H1 (cell line): ENCODE measurements around the gene STX16. TPM values are rescaled to one million over a fixed set of nuclear protein-coding genes. Genes with fewer than 3 reads are reported as not detected.
"Not testable (repeated sequence)": the region's sequence is repeated elsewhere in the genome, so short reads cannot be mapped to it uniquely, and the experiment has no call there.

Experiments used
- CTCF ChIA-PET: fragments of 300-600 bp; sonication (Branson Sonifier 250); formaldehyde crosslinking; loops from one replicate; lab custom pipeline; 2021; ENCODE audit not compliant: partially characterized antibody; lab: Charles Lee
- POLR2A ChIA-PET: fragments of 300-600 bp; sonication (Branson Sonifier 250); formaldehyde crosslinking; loops from one replicate; lab custom pipeline; 2021; ENCODE audit warnings: inconsistent platforms; ENCODE audit not compliant: partially characterized antibody; lab: Charles Lee
- DNase-seq, 2 experiments: peaks; one replicate each; pipeline versions ENCODE4 v3.0.0 to v3.0.0-alpha.2; 2010 to 2022; ENCODE audit warnings: low spot score in 2 of 2, low read depth in 1 of 2, mixed read lengths in 1 of 2
- FAIRE-seq: peaks from 2 replicates; lab custom pipeline; 2011; peaks lifted over from hg19 to GRCh38; lab: Jason Lieb, UNC
- H2AFZ ChIP-seq: 2 replicates; pipeline ENCODE4 v1.8.1; 2012; ENCODE audit warnings: low read length, inconsistent platforms
- H2AK5ac ChIP-seq: 2 replicates; pipeline ENCODE4 v1.6.1; 2013; ENCODE audit warnings: low read depth, low read length
- H2BK120ac ChIP-seq: replicated peaks from 2 replicates; pipeline ENCODE3; 2013; ENCODE audit warnings: low read depth, low read length, inconsistent platforms
- H2BK12ac ChIP-seq: 2 replicates; pipeline ENCODE4 v1.6.1; 2013; ENCODE audit warnings: low read depth, low read length
- H2BK15ac ChIP-seq: 2 replicates; pipeline ENCODE4 v1.6.1; 2013; ENCODE audit warnings: low read length
- H2BK20ac ChIP-seq: 2 replicates; pipeline ENCODE4 v1.6.1; 2013; ENCODE audit warnings: low read length
- H2BK5ac ChIP-seq: 2 replicates; pipeline ENCODE4 v1.6.1; 2013; ENCODE audit warnings: low read depth, low read length
- H3K14ac ChIP-seq: 2 replicates; pipeline ENCODE4 v1.6.1; 2013; ENCODE audit warnings: inconsistent platforms; ENCODE audit not compliant: insufficient read length
- H3K18ac ChIP-seq: 2 replicates; pipeline ENCODE4 v1.6.1; 2013; ENCODE audit warnings: low read length; ENCODE audit errors: extremely low read depth
- H3K23ac ChIP-seq: 2 replicates; pipeline ENCODE4 v1.6.1; 2013; ENCODE audit warnings: inconsistent platforms; ENCODE audit not compliant: insufficient read length
- H3K23me2 ChIP-seq: 2 replicates; pipeline ENCODE4 v1.6.1; 2013; ENCODE audit warnings: low read depth, low read length
- H3K27ac ChIP-seq: 2 replicates; pipeline ENCODE4 v1.6.1; 2011; ENCODE audit warnings: low read depth, low read length, inconsistent platforms
- H3K27me3 ChIP-seq, 4 experiments: replicated peaks in 1 of 4; 1 replicate in 1 of 4; 2 replicates in 3 of 4; pipeline versions ENCODE4 v1.6.1 to v1.8.1; 2011 to 2013; ENCODE audit warnings: low read length in 3 of 4, mild to moderate bottlenecking in 3 of 4, inconsistent platforms in 2 of 4, mixed read lengths in 2 of 4, moderate library complexity in 1 of 4; ENCODE audit not compliant: control insufficient read depth in 3 of 4, insufficient read depth in 3 of 4; ENCODE audit errors: extremely low read depth in 1 of 4
- H3K36me3 ChIP-seq, 4 experiments: 2 replicates each; pipeline versions ENCODE4 v1.6.1 to v1.8.1; 2011 to 2013; ENCODE audit warnings: mild to moderate bottlenecking in 4 of 4, low read length in 3 of 4, moderate library complexity in 2 of 4, control low read depth in 1 of 4, inconsistent platforms in 1 of 4; ENCODE audit not compliant: insufficient read depth in 4 of 4, control insufficient read depth in 2 of 4
- H3K4ac ChIP-seq: replicated peaks from 2 replicates; pipeline ENCODE3; 2013; ENCODE audit warnings: low read length, low read depth, mixed read lengths, inconsistent platforms; ENCODE audit not compliant: insufficient read length
- H3K4me1 ChIP-seq, 4 experiments: replicated peaks in 1 of 4; 1 replicate in 1 of 4; 2 replicates in 3 of 4; pipeline versions ENCODE4 v1.6.1 to v1.8.1; 2011 to 2013; ENCODE audit warnings: low read length in 3 of 4, inconsistent platforms in 2 of 4, mixed read lengths in 1 of 4; ENCODE audit not compliant: insufficient read depth in 4 of 4, control insufficient read depth in 3 of 4
- H3K4me2 ChIP-seq, 2 experiments: 2 replicates each; pipeline versions ENCODE4 v1.6.1 to v1.8.1; 2011 to 2013; ENCODE audit warnings: low read depth in 2 of 2, low read length in 2 of 2, control low read depth in 1 of 2, inconsistent platforms in 1 of 2, mild to moderate bottlenecking in 1 of 2; ENCODE audit not compliant: insufficient read depth in 1 of 2
- H3K4me3 ChIP-seq, 4 experiments: fragments of 200-600, 300-600 bp in 1 of 4; sonication (generic), shearing (Covaris generic), sonication (Bioruptor Twin) in 1 of 4; 2 replicates each; pipeline versions ENCODE4 v1.5.1 to v1.8.1; 2011 to 2016; ENCODE audit warnings: low read length in 4 of 4, low read depth in 3 of 4, control low read depth in 2 of 4, inconsistent platforms in 2 of 4, mild to moderate bottlenecking in 2 of 4, mixed read lengths in 1 of 4, moderate library complexity in 1 of 4; ENCODE audit not compliant: insufficient read depth in 2 of 4; ENCODE audit errors: extremely low read depth in 1 of 4
- H3K56ac ChIP-seq: replicated peaks from 2 replicates; pipeline ENCODE3; 2013; ENCODE audit warnings: low read depth, mild to moderate bottlenecking, mixed read lengths, low read length, inconsistent platforms; ENCODE audit not compliant: insufficient read length
- H3K79me1 ChIP-seq: 2 replicates; pipeline ENCODE4 v1.6.1; 2013; ENCODE audit warnings: low read depth, low read length, control low read depth
- H3K79me2 ChIP-seq, 2 experiments: 2 replicates each; pipeline versions ENCODE4 v1.6.1 to v1.8.1; 2012 to 2013; ENCODE audit warnings: low read length in 2 of 2, mild to moderate bottlenecking in 2 of 2, inconsistent platforms in 1 of 2; ENCODE audit not compliant: insufficient read depth in 2 of 2, control insufficient read depth in 1 of 2
- H3K9ac ChIP-seq, 4 experiments: replicated peaks in 1 of 4; 1 replicate in 1 of 4; 2 replicates in 3 of 4; pipeline versions ENCODE4 v1.6.1 to v1.8.1; 2011 to 2013; ENCODE audit warnings: low read depth in 3 of 4, low read length in 3 of 4, control low read depth in 2 of 4, mild to moderate bottlenecking in 2 of 4, moderate library complexity in 2 of 4, inconsistent platforms in 1 of 4; ENCODE audit errors: extremely low read depth in 1 of 4
- H3K9me3 ChIP-seq, 2 experiments: 2 replicates each; pipeline versions ENCODE4 v1.6.1 to v1.8.1; 2012 to 2013; ENCODE audit warnings: mild to moderate bottlenecking in 2 of 2, moderate library complexity in 2 of 2, control low read depth in 1 of 2, inconsistent platforms in 1 of 2, low read depth in 1 of 2, low read length in 1 of 2, mixed read lengths in 1 of 2; ENCODE audit not compliant: insufficient read depth in 2 of 2
- H4K20me1 ChIP-seq, 2 experiments: replicated peaks in 1 of 2; 2 replicates each; pipeline versions ENCODE3 to v1.8.1; 2011 to 2013; ENCODE audit warnings: inconsistent platforms in 2 of 2, low read length in 2 of 2, mild to moderate bottlenecking in 1 of 2; ENCODE audit not compliant: insufficient read depth in 2 of 2, control insufficient read depth in 1 of 2
- H4K5ac ChIP-seq: 2 replicates; pipeline ENCODE4 v1.6.1; 2013; ENCODE audit warnings: low read length, low read depth, mixed read lengths, inconsistent platforms; ENCODE audit not compliant: insufficient read length
- H4K8ac ChIP-seq: 2 replicates; pipeline ENCODE4 v1.8.0; 2013; ENCODE audit warnings: mild to moderate bottlenecking, moderate library complexity, low read length, inconsistent platforms; ENCODE audit not compliant: insufficient read depth; ENCODE audit errors: extremely low read depth
- H4K91ac ChIP-seq: replicated peaks from 2 replicates; pipeline ENCODE3; 2013; ENCODE audit warnings: low read length, mixed read lengths, inconsistent platforms; ENCODE audit not compliant: insufficient read length
- WGBS, 2 experiments: shearing (Covaris generic) in 1 of 2; methylation state at CpG; one replicate each; pipeline versions ENCODE4 v1.1.6 to v1.1.7; 2013 to 2015; ENCODE audit warnings: low lambda C conversion rate in 2 of 2, mixed read lengths in 2 of 2, inconsistent platforms in 1 of 2, low coverage in 1 of 2, missing lambda C conversion rate in 1 of 2; ENCODE audit not compliant: insufficient replicate concordance in 2 of 2, insufficient coverage in 1 of 2, insufficient read length in 1 of 2; ENCODE audit errors: extremely low coverage in 1 of 2, missing lambda C conversion rate in 1 of 2; 5-methylcytosine and 5-hydroxymethylcytosine counted together
- polyA plus RNA-seq, 7 experiments: library from polyadenylated mRNA; depleted of rRNA in 3 of 7; stranded (reverse) in 5 of 7; unstranded in 2 of 7; fragments of >200 nt in 5 of 7; fragments of 200-250 nt in 2 of 7; gene quantifications; 1 replicate in 5 of 7; 2 replicates in 1 of 7; 4 replicates in 1 of 7; pipeline versions ENCODE4 v1.2.1 to v1.2.3, GENCODE V29; 2011 to 2013; ENCODE audit warnings: missing spikeins in 2 of 7, mixed read lengths in 2 of 7
- total RNA-seq: library from RNA; stranded (reverse); fragmentation: NEBNext Ultra II Directional; extraction: Animal tissue kit (Norgen Biotek cat#: 25700); gene quantifications from 2 replicates; pipeline ENCODE4 v1.2.1, GENCODE V29; 2021

Gene STX16
- total and polyA plus RNA-seq, 2 of the 8 experiments (the other 6 are each of a cell fraction or from before 2014, with no cell fraction given): 45.2 to 61.6 TPM

GRCh38 chr20:58726156-58726555 lies 75.1 kb downstream of the STX16 start:
- H3K9me3 ChIP-seq, H3K4ac ChIP-seq, H3K4me2 ChIP-seq, H3K27ac ChIP-seq, H4K5ac ChIP-seq, POLR2A ChIA-PET, H2BK15ac ChIP-seq, CTCF ChIA-PET, H3K79me1 ChIP-seq, H3K14ac ChIP-seq, H3K56ac ChIP-seq, H3K27me3 ChIP-seq, H2AK5ac ChIP-seq, H4K91ac ChIP-seq, H3K36me3 ChIP-seq, H2BK5ac ChIP-seq, H3K18ac ChIP-seq, H3K4me1 ChIP-seq, H2AFZ ChIP-seq, H4K8ac ChIP-seq, H3K79me2 ChIP-seq, H2BK20ac ChIP-seq, H4K20me1 ChIP-seq, H3K23ac ChIP-seq, H2BK12ac ChIP-seq, H2BK120ac ChIP-seq, H3K4me3 ChIP-seq, H3K23me2 ChIP-seq, FAIRE-seq, H3K9ac ChIP-seq, DNase-seq: not testable (repeated sequence)
- WGBS, 2 experiments: 70% methylated on average over 2 of the region's 2 CpGs; no CpG with 5 or more reads in 1 of the 2 experiments

Other genes with a start within 250 kb of the STX16 start
- gene APCDD1L, start 135.9 kb upstream of the STX16 start, total RNA-seq: 3.1 and 3.2 TPM in 2 replicates
- 0.83 and 1.8 TPM in 2 replicates for gene APCDD1L, start 135.9 kb upstream of the STX16 start, polyA plus RNA-seq (2011; rRNA removed)
- 26.7 and 26.8 TPM in 2 replicates for gene NPEPL1, start 41.5 kb downstream of the STX16 start, total RNA-seq
- gene NPEPL1, start 41.5 kb downstream of the STX16 start, polyA plus RNA-seq (2011; rRNA removed): 12.4 and 26.3 TPM in 2 replicates
- gene GNAS-AS1, start 199.6 kb downstream of the STX16 start, total RNA-seq: 11.7 and 13.7 TPM in 2 replicates
- gene GNAS-AS1, start 199.6 kb downstream of the STX16 start, polyA plus RNA-seq (2011; rRNA removed): 4.7 and 5.4 TPM in 2 replicates
- 989 and 1,039 TPM in 2 replicates for gene GNAS, start 201.4 kb downstream of the STX16 start, total RNA-seq
- gene GNAS, start 201.4 kb downstream of the STX16 start, polyA plus RNA-seq (2011; rRNA removed): 1,613 and 2,238 TPM in 2 replicates